T-helper 1 cell treated with Interleukin-12 subunit alpha and Interleukin-12 subunit beta and Interleukin-4 antibody, amounts not matched to agents 30 μg/mL and 1 μg/mL, for 36 hours (primary cell): Measurements from ENCODE around the gene ZNF79.

ENCODE experiments used
- H3K27ac Mint-ChIP-seq: one replicate; pipeline ENCODE4 v1.8.0; 2021; ENCODE audit warnings: mild to moderate bottlenecking, mixed read lengths
- H3K27me3 Mint-ChIP-seq: one replicate; pipeline ENCODE4 v1.8.0; 2021; ENCODE audit warnings: low read depth, mixed read lengths
- H3K36me3 Mint-ChIP-seq: one replicate; pipeline ENCODE4 v1.8.0; 2021; ENCODE audit warnings: low read depth, mixed read lengths
- H3K4me1 Mint-ChIP-seq: one replicate; pipeline ENCODE4 v1.8.0; 2021; ENCODE audit warnings: low read depth, mixed read lengths
- H3K4me3 Mint-ChIP-seq: one replicate; pipeline ENCODE4 v1.8.0; 2021; ENCODE audit warnings: mild to moderate bottlenecking, moderate library complexity, mixed read lengths
- H3K9me3 Mint-ChIP-seq: one replicate; pipeline ENCODE4 v1.8.0; 2021; ENCODE audit warnings: mixed read lengths

The ZNF79 gene

GRCh38 chr9:127430415-127430814, 6.2 kb downstream of the ZNF79 start:
- Mint-ChIP-seq H3K27ac (no peak overlapping the region), H3K36me3 (peaks cover 43% of the 10 kb centered on the region), H3K4me3 (no peak overlapping the region), H3K4me1 (peaks cover 16% of the 10 kb centered on the region), H3K27me3 (no peaks in the 10 kb centered on the region), H3K9me3 (no peaks in the 10 kb centered on the region)

GRCh38 chr9:127437497-127438264, 13.5 kb downstream of the ZNF79 start:
- peaks cover 4% of the 10 kb centered on the region for H3K9me3 Mint-ChIP-seq
- no peaks in the 10 kb centered on the region for H3K27me3 Mint-ChIP-seq
- H3K4me1 Mint-ChIP-seq = peaks cover 1% of the 10 kb centered on the region
- H3K36me3 Mint-ChIP-seq = peaks cover 71% of the 10 kb centered on the region
- H3K27ac Mint-ChIP-seq = no peak overlapping the region
- H3K4me3 Mint-ChIP-seq = no peak overlapping the region

GRCh38 chr9:127438394-127438793, 14.2 kb downstream of the ZNF79 start:
- Mint-ChIP-seq H3K9me3 (peaks cover 4% of the 10 kb centered on the region), H3K27me3 (no peaks in the 10 kb centered on the region), H3K4me1 (peaks cover 1% of the 10 kb centered on the region), H3K4me3 (no peak overlapping the region), H3K36me3 (peaks cover 74% of the 10 kb centered on the region), H3K27ac (no peak overlapping the region)

- Mint-ChIP-seq H3K36me3 (peaks cover 91% of the 10 kb centered on the region), H3K4me1 (peaks cover 23% of the 10 kb centered on the region), H3K27ac (peak overlapping the region; percentile 16), H3K4me3 (no peak overlapping the region), H3K27me3 (no peaks in the 10 kb centered on the region), H3K9me3 (peaks cover 22% of the 10 kb centered on the region)
Measured at GRCh38 chr9:127444283-127444920, 20.2 kb downstream of the ZNF79 start.

GRCh38 chr9:127444921-127445850, 21.0 kb downstream of the ZNF79 start:
- Mint-ChIP-seq H3K4me1 (peaks cover 31% of the 10 kb centered on the region), H3K4me3 (no peak overlapping the region), H3K9me3 (peaks cover 22% of the 10 kb centered on the region), H3K36me3 (peaks cover 90% of the 10 kb centered on the region), H3K27ac (peak overlapping the region; percentile 31), H3K27me3 (no peaks in the 10 kb centered on the region)

- H3K36me3 Mint-ChIP-seq = peaks cover 88% of the 10 kb centered on the region
- H3K27ac Mint-ChIP-seq = peak overlapping the region; percentile 19
- peaks cover 18% of the 10 kb centered on the region for H3K9me3 Mint-ChIP-seq
- H3K4me1 Mint-ChIP-seq = peaks cover 35% of the 10 kb centered on the region
- H3K27me3 Mint-ChIP-seq = no peaks in the 10 kb centered on the region
- H3K4me3 Mint-ChIP-seq = no peak overlapping the region
Measured at GRCh38 chr9:127445851-127446712, 21.9 kb downstream of the ZNF79 start.

- Mint-ChIP-seq H3K36me3 (peaks cover 84% of the 10 kb centered on the region), H3K27ac (peak overlapping the region; percentile 19), H3K9me3 (peaks cover 18% of the 10 kb centered on the region), H3K27me3 (no peaks in the 10 kb centered on the region), H3K4me3 (no peak overlapping the region), H3K4me1 (peaks cover 36% of the 10 kb centered on the region)
Measured at GRCh38 chr9:127446713-127447415, 22.7 kb downstream of the ZNF79 start.

GRCh38 chr9:127447416-127448111, 23.4 kb downstream of the ZNF79 start:
- Mint-ChIP-seq H3K27me3 (no peaks in the 10 kb centered on the region), H3K36me3 (peaks cover 78% of the 10 kb centered on the region), H3K27ac (no peak overlapping the region), H3K9me3 (peaks cover 18% of the 10 kb centered on the region), H3K4me3 (no peak overlapping the region), H3K4me1 (peaks cover 39% of the 10 kb centered on the region)

GRCh38 chr9:127448112-127448805, 24.1 kb downstream of the ZNF79 start:
- peaks cover 18% of the 10 kb centered on the region for H3K9me3 Mint-ChIP-seq
- peaks cover 39% of the 10 kb centered on the region for H3K4me1 Mint-ChIP-seq
- no peaks in the 10 kb centered on the region for H3K27me3 Mint-ChIP-seq
- peak overlapping the region; percentile 92 for H3K4me3 Mint-ChIP-seq
- H3K27ac Mint-ChIP-seq = no peak overlapping the region
- peaks cover 73% of the 10 kb centered on the region for H3K36me3 Mint-ChIP-seq

GRCh38 chr9:127449332-127449966, 25.3 kb downstream of the ZNF79 start:
- peaks cover 44% of the 10 kb centered on the region for H3K4me1 Mint-ChIP-seq
- peaks cover 65% of the 10 kb centered on the region for H3K36me3 Mint-ChIP-seq
- no peaks in the 10 kb centered on the region for H3K27me3 Mint-ChIP-seq
- peak overlapping the region; percentile 92 for H3K4me3 Mint-ChIP-seq
- peak overlapping the region; percentile 97 for H3K27ac Mint-ChIP-seq
- peaks cover 12% of the 10 kb centered on the region for H3K9me3 Mint-ChIP-seq

- peak overlapping the region; percentile 97 for H3K27ac Mint-ChIP-seq
- H3K4me1 Mint-ChIP-seq = peaks cover 45% of the 10 kb centered on the region
- peaks cover 56% of the 10 kb centered on the region for H3K36me3 Mint-ChIP-seq
- peaks cover 3% of the 10 kb centered on the region for H3K9me3 Mint-ChIP-seq
- no peaks in the 10 kb centered on the region for H3K27me3 Mint-ChIP-seq
- peak overlapping the region; percentile 92 for H3K4me3 Mint-ChIP-seq
Measured at GRCh38 chr9:127450243-127450760, 26.1 kb downstream of the ZNF79 start.
